SK-N-SH (cell line): ENCODE data around the gene RELN. TPM values are rescaled to one million over a fixed set of nuclear protein-coding genes. Genes with fewer than 3 reads are reported as not detected.

Experiments used
- CTCF ChIA-PET: fragments of 300-600, 350-600 bp; formaldehyde crosslinking; extraction: SDS; loops from one replicate; lab custom pipeline; 2021; lab: Yijun Ruan, JAX
- POLR2A ChIA-PET: fragments of 350-600 bp; sonication (Branson Sonifier 250); formaldehyde crosslinking; extraction: SDS; loops from one replicate; lab custom pipeline; 2020; ENCODE audit warnings: antibody characterized with exemption, inconsistent platforms; lab: Yijun Ruan, JAX
- DNase-seq: peaks from one replicate; pipeline ENCODE4 v3.0.0; 2012
- H2AFZ ChIP-seq: fragments of 200-600 bp; sonication (generic); 2 replicates; pipeline ENCODE4 v1.8.1; 2016; ENCODE audit warnings: antibody characterized with exemption, mild to moderate bottlenecking, low read depth
- H3F3A ChIP-seq: fragments of 200-600 bp; sonication (generic); replicated peaks from 2 replicates; pipeline ENCODE3; 2016; ENCODE audit warnings: antibody characterized with exemption, mild to moderate bottlenecking; ENCODE audit not compliant: insufficient read depth
- H3K27ac ChIP-seq, 2 experiments: fragments of 200-500 bp in 1 of 2; fragments of 200-600 bp in 1 of 2; sonication (Bioruptor generic) in 1 of 2; sonication (generic), shearing (Covaris generic) in 1 of 2; 2 replicates each; pipeline versions ENCODE4 v1.5.1 to v1.6.1; 2014 to 2016; ENCODE audit warnings: low read depth in 2 of 2, inconsistent platforms in 1 of 2, low read length in 1 of 2, mild to moderate bottlenecking in 1 of 2, mixed read lengths in 1 of 2
- H3K27me3 ChIP-seq: fragments of 200-600 bp; sonication (generic), shearing (Covaris generic); 2 replicates; pipeline ENCODE4 v1.6.1; 2016; ENCODE audit warnings: mixed run types; ENCODE audit not compliant: insufficient read depth
- H3K36me3 ChIP-seq, 2 experiments: fragments of 200-500 bp in 1 of 2; fragments of 200-600 bp in 1 of 2; sonication (Bioruptor generic) in 1 of 2; sonication (generic) in 1 of 2; replicated peaks in 1 of 2; 2 replicates each; pipeline versions ENCODE3 to v1.5.1; 2014 to 2016; ENCODE audit warnings: low read length in 1 of 2, mild to moderate bottlenecking in 1 of 2; ENCODE audit not compliant: insufficient read depth in 2 of 2, control insufficient read depth in 1 of 2
- H3K4me1 ChIP-seq, 2 experiments: fragments of 200-500 bp in 1 of 2; fragments of 200-600 bp in 1 of 2; sonication (Bioruptor generic) in 1 of 2; sonication (generic), shearing (Covaris generic) in 1 of 2; 2 replicates each; pipeline versions ENCODE4 v1.5.1 to v1.6.1; 2014 to 2016; ENCODE audit warnings: low read depth in 1 of 2, low read length in 1 of 2, mixed run types in 1 of 2; ENCODE audit not compliant: insufficient read depth in 2 of 2, control insufficient read depth in 1 of 2
- H3K4me2 ChIP-seq: fragments of 200-600 bp; sonication (generic), shearing (Covaris generic); 2 replicates; pipeline ENCODE4 v1.6.1; 2017; ENCODE audit warnings: mixed run types
- H3K4me3 ChIP-seq, 2 experiments: fragments of 200-500 bp in 1 of 2; fragments of 200-600 bp in 1 of 2; sonication (Bioruptor generic) in 1 of 2; sonication (generic), shearing (Covaris generic) in 1 of 2; 2 replicates each; pipeline versions ENCODE4 v1.5.1 to v1.8.1; 2014 to 2016; ENCODE audit warnings: low read depth in 2 of 2, inconsistent platforms in 1 of 2, low read length in 1 of 2, mild to moderate bottlenecking in 1 of 2, mixed read lengths in 1 of 2, moderate library complexity in 1 of 2
- H3K79me2 ChIP-seq: fragments of 200-600 bp; sonication (generic); 2 replicates; pipeline ENCODE4 v1.8.1; 2017; ENCODE audit warnings: mild to moderate bottlenecking; ENCODE audit not compliant: insufficient read depth
- H3K9ac ChIP-seq: fragments of 200-600 bp; sonication (generic); 2 replicates; pipeline ENCODE4 v1.6.1; 2017; ENCODE audit warnings: mixed run types
- H3K9me2 ChIP-seq: fragments of 200-600 bp; sonication (generic); 2 replicates; pipeline ENCODE4 v1.6.1; 2017; ENCODE audit warnings: mixed run types
- H3K9me3 ChIP-seq: fragments of 200-600 bp; sonication (generic); 2 replicates; pipeline ENCODE4 v1.6.1; 2017; ENCODE audit warnings: mixed run types, mild to moderate bottlenecking, moderate library complexity
- H4K20me1 ChIP-seq: fragments of 200-600 bp; sonication (generic); 2 replicates; pipeline ENCODE4 v1.6.1; 2017; ENCODE audit warnings: mild to moderate bottlenecking, mixed run types; ENCODE audit not compliant: insufficient read depth
- CHD2 ChIP-seq: fragments of 150-350 bp; IDR thresholded peaks from 2 replicates; pipeline ENCODE4 v1.6.1; 2018; ENCODE audit warnings: low read length; ENCODE audit not compliant: partially characterized antibody
- ELF1 ChIP-seq: IDR thresholded peaks from 2 replicates; pipeline ENCODE4 v1.4.0; 2012
- FOXM1 ChIP-seq: IDR thresholded peaks from 2 replicates; pipeline ENCODE4 v1.4.0; 2012; ENCODE audit warnings: low read depth, mild to moderate bottlenecking
- GABPA ChIP-seq: IDR thresholded peaks from 2 replicates; pipeline ENCODE4 v1.4.0; 2012; ENCODE audit warnings: low read depth, mild to moderate bottlenecking
- GATA2 ChIP-seq: sonication (generic); formaldehyde crosslinking; IDR thresholded peaks from 2 replicates; pipeline ENCODE4 v1.5.0; 2020; ENCODE audit warnings: mild to moderate bottlenecking, missing genetic modification reagents
- JUND ChIP-seq: IDR thresholded peaks from 2 replicates; pipeline ENCODE4 v1.4.0; 2012
- MAX ChIP-seq: IDR thresholded peaks from 2 replicates; pipeline ENCODE4 v1.4.0; 2012; ENCODE audit warnings: low read depth
- MXI1 ChIP-seq: IDR thresholded peaks from 2 replicates; pipeline ENCODE4 v1.6.1; 2012; ENCODE audit warnings: mild to moderate bottlenecking, low read depth, low read length, improper control_type of control experiment
- NRF1 ChIP-seq: IDR thresholded peaks from 2 replicates; pipeline ENCODE4 v1.6.1; 2012; ENCODE audit warnings: low read depth, mild to moderate bottlenecking, low read length
- POLR2AphosphoS5 ChIP-seq: IDR thresholded peaks from 2 replicates; pipeline ENCODE4 v1.6.1; 2012; ENCODE audit warnings: low read depth, low read length
- RCOR1 ChIP-seq: fragments of 150-350 bp; IDR thresholded peaks from 2 replicates; pipeline ENCODE4 v1.6.1; 2017; ENCODE audit warnings: antibody characterized with exemption, low read length
- SMC3 ChIP-seq: IDR thresholded peaks from 2 replicates; pipeline ENCODE4 v1.6.1; 2012; ENCODE audit warnings: low read depth, low read length, improper control_type of control experiment
- TAF1 ChIP-seq: IDR thresholded peaks from 2 replicates; pipeline ENCODE4 v1.6.1; 2012; ENCODE audit warnings: low read depth, mild to moderate bottlenecking, low read length, moderate library complexity, borderline replicate concordance
- TCF12 ChIP-seq: IDR thresholded peaks from 2 replicates; pipeline ENCODE4 v1.4.0; 2012
- TEAD4 ChIP-seq: IDR thresholded peaks from 2 replicates; pipeline ENCODE4 v1.4.0; 2012; ENCODE audit warnings: mild to moderate bottlenecking, borderline replicate concordance; ENCODE audit not compliant: insufficient read depth
- YY1 ChIP-seq: IDR thresholded peaks from 2 replicates; pipeline ENCODE4 v1.4.0; 2012; ENCODE audit warnings: low read depth, mild to moderate bottlenecking
- WGBS: methylation state at CpG from one replicate; pipeline ENCODE4 v1.1.6; 2017; ENCODE audit warnings: low lambda C conversion rate; 5-methylcytosine and 5-hydroxymethylcytosine counted together
- polyA plus RNA-seq, 3 experiments: library from polyadenylated mRNA; depleted of rRNA; stranded (reverse); fragments of >200 nt; gene quantifications; 2 replicates each; pipeline ENCODE4 v1.2.3, GENCODE V29; 2012
- TF ChIP-seq, protein P1 (sequence below): IDR thresholded peaks from 2 replicates; pipeline ENCODE4 v1.4.0; 2012; ENCODE audit warnings: low read depth, borderline replicate concordance
- TF ChIP-seq, protein P2 (sequence below): IDR thresholded peaks from 2 replicates; pipeline ENCODE4 v1.4.0; 2012; ENCODE audit warnings: low read depth, borderline replicate concordance

Gene RELN
- polyA plus RNA-seq, 1 of the 3 experiments (the other 2 are of a cell fraction), result 0.02 TPM

DNA sequence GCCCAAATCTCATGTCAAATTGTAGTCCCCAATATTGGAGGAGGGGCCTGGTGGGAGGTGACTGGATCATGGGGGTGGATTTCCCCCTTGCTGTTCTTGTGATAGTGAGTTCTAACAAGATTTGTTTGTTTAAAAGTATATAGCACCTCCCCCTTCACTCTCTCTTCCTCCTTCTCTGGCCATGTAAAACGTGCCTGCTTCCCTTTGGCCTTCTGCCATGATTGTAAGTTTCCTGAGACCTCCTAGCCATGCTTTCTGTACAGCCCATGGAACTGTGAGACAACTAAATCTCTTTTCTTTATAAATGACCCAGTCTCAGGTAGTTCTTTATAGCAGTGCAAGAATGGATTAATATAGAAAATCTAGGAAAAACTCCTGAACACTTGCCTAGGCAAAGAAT is 341.3 kb downstream of the RELN start:
- H4K20me1 ChIP-seq, result no peaks in the 10 kb centered on the region
- no peaks in the 10 kb centered on the region for H3K79me2 ChIP-seq
- no peak overlapping the region for H2AFZ ChIP-seq
- peaks cover 35% of the 10 kb centered on the region; the same call in 1 of the 2 replicates for H3K9me3 ChIP-seq
- no peaks in the 10 kb centered on the region for H3K27me3 ChIP-seq
- ChIA-PET CTCF (no interaction called here), POLR2A (no interaction called here)
- H3K9ac ChIP-seq, result no peak overlapping the region
- H3F3A ChIP-seq, result no peaks in the 10 kb centered on the region
- TF ChIP-seq TCF12, result no peak
- no peak for TF ChIP-seq ELF1
- no peak for TF ChIP-seq JUND
- no peak for TF ChIP-seq RCOR1
- TF ChIP-seq TAF1, result no peak
- TF ChIP-seq TEAD4, result no peak
- no peak for TF ChIP-seq FOXM1
- no peak for TF ChIP-seq YY1
- TF ChIP-seq CHD2, result no peak
- TF ChIP-seq, protein P1, sequence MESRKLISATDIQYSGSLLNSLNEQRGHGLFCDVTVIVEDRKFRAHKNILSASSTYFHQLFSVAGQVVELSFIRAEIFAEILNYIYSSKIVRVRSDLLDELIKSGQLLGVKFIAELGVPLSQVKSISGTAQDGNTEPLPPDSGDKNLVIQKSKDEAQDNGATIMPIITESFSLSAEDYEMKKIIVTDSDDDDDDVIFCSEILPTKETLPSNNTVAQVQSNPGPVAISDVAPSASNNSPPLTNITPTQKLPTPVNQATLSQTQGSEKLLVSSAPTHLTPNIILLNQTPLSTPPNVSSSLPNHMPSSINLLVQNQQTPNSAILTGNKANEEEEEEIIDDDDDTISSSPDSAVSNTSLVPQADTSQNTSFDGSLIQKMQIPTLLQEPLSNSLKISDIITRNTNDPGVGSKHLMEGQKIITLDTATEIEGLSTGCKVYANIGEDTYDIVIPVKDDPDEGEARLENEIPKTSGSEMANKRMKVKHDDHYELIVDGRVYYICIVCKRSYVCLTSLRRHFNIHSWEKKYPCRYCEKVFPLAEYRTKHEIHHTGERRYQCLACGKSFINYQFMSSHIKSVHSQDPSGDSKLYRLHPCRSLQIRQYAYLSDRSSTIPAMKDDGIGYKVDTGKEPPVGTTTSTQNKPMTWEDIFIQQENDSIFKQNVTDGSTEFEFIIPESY, result no peak
- H3K9me2 ChIP-seq, result no peaks in the 10 kb centered on the region
- no peak overlapping the region for H3K27ac ChIP-seq
- no peak for DNase-seq
- H3K36me3 ChIP-seq, result no peaks in the 10 kb centered on the region
- no peak overlapping the region for H3K4me3 ChIP-seq
- WGBS, result 22% methylated on average over 1 of the region's 1 CpG
- no peak overlapping the region for H3K4me2 ChIP-seq
- no peaks in the 10 kb centered on the region for H3K4me1 ChIP-seq

DNA sequence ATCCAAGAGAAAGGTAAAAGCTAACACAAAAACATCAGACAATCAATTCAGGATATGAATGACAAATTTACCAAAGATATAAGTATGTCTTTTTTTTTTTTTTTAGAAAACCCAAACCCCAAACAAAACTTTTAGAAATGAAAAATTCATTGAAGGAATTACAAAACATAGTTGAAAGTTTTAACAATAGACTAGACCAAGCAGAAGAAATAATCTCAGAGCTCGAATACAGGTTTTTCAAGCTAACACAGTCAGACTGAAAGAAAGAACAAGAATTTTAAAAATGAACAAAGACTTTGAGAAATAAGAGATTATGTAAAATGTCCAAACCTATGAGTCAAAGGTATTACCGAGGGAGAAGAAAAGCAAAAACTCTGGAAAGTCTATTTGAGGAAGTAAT is 345.1 kb downstream of the RELN start:
- Histone ChIP-seq H4K20me1 (no peaks in the 10 kb centered on the region), H3K27me3 (no peaks in the 10 kb centered on the region), H3K9ac (no peak overlapping the region), H2AFZ (no peak overlapping the region), H3K36me3 (no peaks in the 10 kb centered on the region), H3K9me3 (peaks cover 35% of the 10 kb centered on the region; the same call in 1 of the 2 replicates), H3K4me3 (no peak overlapping the region), H3K79me2 (no peaks in the 10 kb centered on the region), H3F3A (peaks cover 10% of the 10 kb centered on the region), H3K4me1 (peaks cover 0 to 3% of the 10 kb centered on the region in 2 experiments; a peak in 1 of 4 replicates), H3K9me2 (no peaks in the 10 kb centered on the region), H3K27ac (no peak overlapping the region), H3K4me2 (no peak overlapping the region)
- TF ChIP-seq GATA2 (CRISPR knock-in tag) (no peak), GABPA (no peak), SMC3 (no peak), POLR2AphosphoS5 (no peak), NRF1 (no peak), MAX (no peak), MXI1 (no peak)
- TF ChIP-seq, protein P2, sequence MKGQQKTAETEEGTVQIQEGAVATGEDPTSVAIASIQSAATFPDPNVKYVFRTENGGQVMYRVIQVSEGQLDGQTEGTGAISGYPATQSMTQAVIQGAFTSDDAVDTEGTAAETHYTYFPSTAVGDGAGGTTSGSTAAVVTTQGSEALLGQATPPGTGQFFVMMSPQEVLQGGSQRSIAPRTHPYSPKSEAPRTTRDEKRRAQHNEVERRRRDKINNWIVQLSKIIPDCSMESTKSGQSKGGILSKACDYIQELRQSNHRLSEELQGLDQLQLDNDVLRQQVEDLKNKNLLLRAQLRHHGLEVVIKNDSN, result no peak
- POLR2A ChIA-PET, result no interaction called here
- CTCF ChIA-PET, result no interaction called here
- no peak for DNase-seq
- 36% methylated on average over 2 of the region's 2 CpGs for WGBS
